ENCODE measurements around the gene LRRC8C.

LRRC8C gene

GRCh38 chr1:89666640-89667039 is 33.7 kb downstream of the LRRC8C start:
- H3K4me3 ChIP-seq (ENCODE audit: low read length, poor library complexity, severe bottlenecking), result no peak overlapping the region
- no peak overlapping the region for H3K9ac ChIP-seq (ENCODE audit: low read depth, low read length, poor library complexity, severe bottlenecking)
- H3K4me2 ChIP-seq (ENCODE audit: low read depth, low read length, poor library complexity, severe bottlenecking), result no peak overlapping the region
- H3K9me3 ChIP-seq (ENCODE audit: insufficient read depth, low read depth, low read length), result no peaks in the 10 kb centered on the region
- peaks cover 14% of the 10 kb centered on the region for H3K4me1 ChIP-seq (ENCODE audit: insufficient read depth, low read length, poor library complexity, severe bottlenecking)
- TF ChIP-seq CTCF (conservative IDR thresholded peaks at IDR 0.05; ENCODE audit: low read length) (no peak), EZH2phosphoT487 (IDR thresholded peaks at IDR 0.05; ENCODE audit: borderline replicate concordance) (no peak)
- no peaks in the 10 kb centered on the region for H3F3A ChIP-seq (ENCODE audit: low read depth)
- H3K9me2 ChIP-seq (replicated peaks; ENCODE audit: low read depth, low read length), result no peaks in the 10 kb centered on the region
- H3K27me3 ChIP-seq (ENCODE audit: insufficient read depth, low read length, poor library complexity, severe bottlenecking), result no peaks in the 10 kb centered on the region
- H3K79me2 ChIP-seq (ENCODE audit: insufficient read depth, low read length), result peaks cover 61% of the 10 kb centered on the region
- no peaks in the 10 kb centered on the region for H3K36me3 ChIP-seq (ENCODE audit: insufficient read depth, low read length)
- no peak overlapping the region for H2AFZ ChIP-seq (ENCODE audit: low read length)
- peaks cover 13% of the 10 kb centered on the region for H4K20me1 ChIP-seq (ENCODE audit: insufficient read depth, low read length, poor library complexity, severe bottlenecking)

- TF ChIP-seq CTCF (conservative IDR thresholded peaks at IDR 0.05; ENCODE audit: low read length), result no peak
- no peak for TF ChIP-seq EZH2phosphoT487 (IDR thresholded peaks at IDR 0.05; ENCODE audit: borderline replicate concordance)
- Histone ChIP-seq H3F3A (ENCODE audit: low read depth) (no peaks in the 10 kb centered on the region), H2AFZ (ENCODE audit: low read length) (no peak overlapping the region), H3K9me2 (replicated peaks; ENCODE audit: low read depth, low read length) (no peaks in the 10 kb centered on the region), H3K27me3 (ENCODE audit: insufficient read depth, low read length, poor library complexity, severe bottlenecking) (no peaks in the 10 kb centered on the region), H3K4me2 (ENCODE audit: low read depth, low read length, poor library complexity, severe bottlenecking) (no peak overlapping the region), H3K79me2 (ENCODE audit: insufficient read depth, low read length) (peaks cover 60% of the 10 kb centered on the region), H3K4me1 (ENCODE audit: insufficient read depth, low read length, poor library complexity, severe bottlenecking) (peaks cover 9% of the 10 kb centered on the region), H3K9me3 (ENCODE audit: insufficient read depth, low read depth, low read length) (no peaks in the 10 kb centered on the region), H4K20me1 (ENCODE audit: insufficient read depth, low read length, poor library complexity, severe bottlenecking) (peaks cover 10% of the 10 kb centered on the region), H3K36me3 (ENCODE audit: insufficient read depth, low read length) (no peaks in the 10 kb centered on the region), H3K4me3 (ENCODE audit: low read length, poor library complexity, severe bottlenecking) (no peak overlapping the region), H3K9ac (ENCODE audit: low read depth, low read length, poor library complexity, severe bottlenecking) (no peak overlapping the region)
Measured at GRCh38 chr1:89667691-89668090, 34.8 kb downstream of the LRRC8C start.

- H3K4me3 ChIP-seq (ENCODE audit: low read length, poor library complexity, severe bottlenecking), result no peak overlapping the region
- H3K9ac ChIP-seq (ENCODE audit: low read depth, low read length, poor library complexity, severe bottlenecking), result no peak overlapping the region
- no peaks in the 10 kb centered on the region for H3F3A ChIP-seq (ENCODE audit: low read depth)
- peaks cover 63% of the 10 kb centered on the region for H3K79me2 ChIP-seq (ENCODE audit: insufficient read depth, low read length)
- H3K4me2 ChIP-seq (ENCODE audit: low read depth, low read length, poor library complexity, severe bottlenecking), result no peak overlapping the region
- peaks cover 14% of the 10 kb centered on the region for H3K4me1 ChIP-seq (ENCODE audit: insufficient read depth, low read length, poor library complexity, severe bottlenecking)
- no peak for TF ChIP-seq EZH2phosphoT487 (IDR thresholded peaks at IDR 0.05; ENCODE audit: borderline replicate concordance)
- TF ChIP-seq CTCF (conservative IDR thresholded peaks at IDR 0.05; ENCODE audit: low read length), result no peak
- H3K27me3 ChIP-seq (ENCODE audit: insufficient read depth, low read length, poor library complexity, severe bottlenecking), result no peaks in the 10 kb centered on the region
- H3K9me3 ChIP-seq (ENCODE audit: insufficient read depth, low read depth, low read length), result no peaks in the 10 kb centered on the region
- H2AFZ ChIP-seq (ENCODE audit: low read length), result no peak overlapping the region
- no peaks in the 10 kb centered on the region for H3K36me3 ChIP-seq (ENCODE audit: insufficient read depth, low read length)
- H3K9me2 ChIP-seq (replicated peaks; ENCODE audit: low read depth, low read length), result no peaks in the 10 kb centered on the region
- peaks cover 10% of the 10 kb centered on the region for H4K20me1 ChIP-seq (ENCODE audit: insufficient read depth, low read length, poor library complexity, severe bottlenecking)
Measured at GRCh38 chr1:89668961-89669360, 36.0 kb downstream of the LRRC8C start.
